CD14-positive monocyte (primary cell): ENCODE measurements around the gene EGR2. TPM values are rescaled to one million over a fixed set of nuclear protein-coding genes. Genes with fewer than 3 reads are reported as not detected.
"Not testable (repeated sequence)": the region's sequence is repeated elsewhere in the genome, so short reads cannot be mapped to it uniquely, and the experiment has no call there.

Source experiments
- DNase-seq, 3 donors: peaks; one replicate each; pipeline ENCODE4 v3.0.0-alpha.2; 2011 to 2022
- H2AFZ ChIP-seq: 2 replicates; pipeline ENCODE4 v1.6.0; 2012; ENCODE audit warnings: mild to moderate bottlenecking, low read depth, low read length, inconsistent platforms; ENCODE audit not compliant: insufficient read depth, poor library complexity, severe bottlenecking
- H3K27ac ChIP-seq, 2 donors: 1 replicate in 1 of 2; 2 replicates in 1 of 2; pipeline ENCODE4 v1.5.1; 2012 to 2013; ENCODE audit warnings: low read length in 2 of 2, control low read depth in 1 of 2, inconsistent platforms in 1 of 2, low read depth in 1 of 2, mild to moderate bottlenecking in 1 of 2
- H3K27me3 ChIP-seq, 2 donors: one replicate each; pipeline versions ENCODE4 v1.6.0 to v1.6.1; 2011 to 2013; ENCODE audit warnings: low read length in 2 of 2; ENCODE audit not compliant: control insufficient read depth in 2 of 2, insufficient read depth in 2 of 2
- H3K36me3 ChIP-seq, 2 donors: replicated peaks in 1 of 2; 1 replicate in 1 of 2; 2 replicates in 1 of 2; pipeline versions ENCODE4 v1.5.1 to v1.6.1; 2012 to 2013; ENCODE audit warnings: low read length in 2 of 2, control low read depth in 1 of 2, inconsistent platforms in 1 of 2, mild to moderate bottlenecking in 1 of 2; ENCODE audit not compliant: insufficient read depth in 2 of 2, control insufficient read depth in 1 of 2
- H3K4me1 ChIP-seq, 2 donors: 1 replicate in 1 of 2; 2 replicates in 1 of 2; pipeline versions ENCODE4 v1.5.1 to v1.6.1; 2012 to 2013; ENCODE audit warnings: low read length in 2 of 2, control low read depth in 1 of 2, inconsistent platforms in 1 of 2, mild to moderate bottlenecking in 1 of 2, moderate library complexity in 1 of 2; ENCODE audit not compliant: insufficient read depth in 2 of 2, control insufficient read depth in 1 of 2
- H3K4me2 ChIP-seq: replicated peaks from 2 replicates; pipeline ENCODE3; 2012; ENCODE audit warnings: low read length, moderate library complexity, mild to moderate bottlenecking; ENCODE audit not compliant: poor library complexity, severe bottlenecking; ENCODE audit errors: extremely low read depth
- H3K4me3 ChIP-seq, 3 experiments: fragments of 200-600 bp in 1 of 3; sonication (generic) in 1 of 3; replicated peaks in 1 of 3; 1 replicate in 2 of 3; 2 replicates in 1 of 3; pipeline ENCODE4 v1.5.1; 2011 to 2013; ENCODE audit warnings: low read length in 3 of 3, mild to moderate bottlenecking in 3 of 3, control low read depth in 2 of 3, low read depth in 2 of 3, inconsistent platforms in 1 of 3, moderate library complexity in 1 of 3
- H3K79me2 ChIP-seq: 2 replicates; pipeline ENCODE4 v1.6.0; 2012; ENCODE audit warnings: mild to moderate bottlenecking, control low read depth, inconsistent platforms, low read length, moderate library complexity; ENCODE audit not compliant: insufficient read depth
- H3K9ac ChIP-seq: 2 replicates; pipeline ENCODE4 v1.6.0; 2017; ENCODE audit warnings: low read length, mild to moderate bottlenecking; ENCODE audit not compliant: insufficient read depth, poor library complexity, severe bottlenecking
- H3K9me3 ChIP-seq, 2 donors: replicated peaks in 1 of 2; 1 replicate in 1 of 2; 2 replicates in 1 of 2; pipeline versions ENCODE4 v1.5.1 to v1.6.1; 2012 to 2013; ENCODE audit warnings: low read length in 2 of 2, control low read depth in 1 of 2; ENCODE audit not compliant: control insufficient read depth in 1 of 2, insufficient read depth in 1 of 2
- H4K20me1 ChIP-seq: 2 replicates; pipeline ENCODE4 v1.6.0; 2012; ENCODE audit warnings: mild to moderate bottlenecking, low read length, control low read depth, moderate library complexity; ENCODE audit not compliant: insufficient read depth
- H3K27ac Mint-ChIP-seq, 7 donors: one replicate each; pipeline ENCODE4 v1.8.0; 2020; ENCODE audit warnings: mild to moderate bottlenecking in 7 of 7, mixed read lengths in 7 of 7, moderate library complexity in 6 of 7, inconsistent platforms in 2 of 7
- H3K27me3 Mint-ChIP-seq, 3 donors: one replicate each; pipeline ENCODE4 v1.8.0; 2021 to 2022; ENCODE audit warnings: low read depth in 3 of 3, mild to moderate bottlenecking in 3 of 3, mixed read lengths in 3 of 3, moderate library complexity in 3 of 3, inconsistent platforms in 1 of 3
- H3K36me3 Mint-ChIP-seq, 2 donors: one replicate each; pipeline ENCODE4 v1.8.0; 2020; ENCODE audit warnings: mixed read lengths in 2 of 2, inconsistent platforms in 1 of 2, mild to moderate bottlenecking in 1 of 2
- H3K4me1 Mint-ChIP-seq: one replicate; pipeline ENCODE4 v1.8.0; 2020; ENCODE audit warnings: mild to moderate bottlenecking, mixed read lengths
- H3K4me3 Mint-ChIP-seq, 2 donors: one replicate each; pipeline ENCODE4 v1.8.0; 2020; ENCODE audit warnings: mild to moderate bottlenecking in 2 of 2, mixed read lengths in 2 of 2, moderate library complexity in 1 of 2
- H3K9me3 Mint-ChIP-seq, 7 donors: one replicate each; pipeline ENCODE4 v1.8.0; 2020 to 2022; ENCODE audit warnings: mixed read lengths in 7 of 7, mild to moderate bottlenecking in 6 of 7, moderate library complexity in 6 of 7, inconsistent platforms in 2 of 7
- CTCF ChIP-seq: fragments of 200-600 bp; IDR thresholded peaks from one replicate; pipeline ENCODE4 v1.8.0; 2022; ENCODE audit warnings: antibody characterized with exemption, mild to moderate bottlenecking
- WGBS: methylation state at CpG from one replicate; pipeline ENCODE4 v1.1.5; 2013; ENCODE audit warnings: missing lambda C conversion rate; ENCODE audit not compliant: insufficient coverage; 5-methylcytosine and 5-hydroxymethylcytosine counted together
- intact Hi-C, 2 donors: fragments of 100-400 bp; cut with micrococcal nuclease; formaldehyde crosslinking; loops; one replicate each; pipeline versions ENCODE4 v1.15.0 to v1.15.1; 2023
- polyA plus RNA-seq, 3 donors: library from polyadenylated mRNA; depleted of rRNA in 1 of 3; unstranded in 2 of 3; stranded (reverse) in 1 of 3; fragments of 300-500 nt in 2 of 3; fragments of >200 nt in 1 of 3; fragmentation: Illumina TruSeq in 2 of 3; gene quantifications; 1 replicate in 2 of 3; 2 replicates in 1 of 3; pipeline ENCODE4 v1.2.3, GENCODE V29; 2012 to 2021

The EGR2 gene
- polyA plus RNA-seq, 3 donors = 9.9 to 54.9 (median 10.3) TPM

GRCh38 chr10:62788861-62789467, 27.2 kb downstream of the EGR2 start:
- no peak for TF ChIP-seq CTCF
- H3K27ac ChIP-seq = no peak overlapping the region
- Mint-ChIP-seq H3K4me3 (no peak overlapping the region), H3K9me3 (peaks cover 8 to 24% (median 18%) of the 10 kb centered on the region in 7 donors), H3K4me1 (no peaks in the 10 kb centered on the region), H3K27ac (no peak overlapping the region), H3K36me3 (peaks cover 3% of the 10 kb centered on the region in 2 donors), H3K27me3 (peaks cover 4 to 10% (median 7%) of the 10 kb centered on the region in 3 donors)
- H3K36me3 ChIP-seq = no peaks in the 10 kb centered on the region
- H4K20me1 ChIP-seq = no peaks in the 10 kb centered on the region
- 98% methylated on average over 5 of the region's 9 CpGs for WGBS
- H3K9ac ChIP-seq = no peak overlapping the region
- no peak overlapping the region for H3K4me2 ChIP-seq
- H3K4me1 ChIP-seq = no peaks in the 10 kb centered on the region
- H2AFZ ChIP-seq = no peak overlapping the region
- H3K9me3 ChIP-seq = no peaks in the 10 kb centered on the region
- H3K27me3 ChIP-seq = peaks cover 0 to under 1% of the 10 kb centered on the region in 2 donors
- intact Hi-C loops = no loop called here
- DNase-seq = no peak
- H3K4me3 ChIP-seq = no peak overlapping the region
- no peaks in the 10 kb centered on the region for H3K79me2 ChIP-seq

- H3K4me3 Mint-ChIP-seq, H3K4me1 ChIP-seq, H3K79me2 ChIP-seq, H3K9ac ChIP-seq, H3K4me2 ChIP-seq, H3K27ac Mint-ChIP-seq, H3K27me3 ChIP-seq, DNase-seq, H3K9me3 ChIP-seq, H3K4me1 Mint-ChIP-seq, H2AFZ ChIP-seq, H3K36me3 ChIP-seq, H3K36me3 Mint-ChIP-seq, H3K4me3 ChIP-seq, H3K27ac ChIP-seq, intact Hi-C loops, H4K20me1 ChIP-seq: not testable (repeated sequence)
- H3K9me3 Mint-ChIP-seq = peaks cover 8 to 27% (median 19%) of the 10 kb centered on the region in 7 donors
- peaks cover 4 to 11% (median 10%) of the 10 kb centered on the region in 3 donors for H3K27me3 Mint-ChIP-seq
- no CpG with 5 or more reads among the region's 2 CpGs for WGBS
These were observed 27.9 kb downstream of the EGR2 start for GRCh38 chr10:62788285-62788684.

GRCh38 chr10:62784537-62784936, 31.6 kb downstream of the EGR2 start:
- H3K4me2 ChIP-seq, H3K4me3 Mint-ChIP-seq, H3K27ac ChIP-seq, H3K9me3 ChIP-seq, DNase-seq, H2AFZ ChIP-seq, H3K4me1 ChIP-seq, H3K4me1 Mint-ChIP-seq, H3K79me2 ChIP-seq, H3K27me3 ChIP-seq, H3K9ac ChIP-seq, H3K36me3 Mint-ChIP-seq, H3K4me3 ChIP-seq, H3K27ac Mint-ChIP-seq, H4K20me1 ChIP-seq, H3K36me3 ChIP-seq, intact Hi-C loops: not testable (repeated sequence)
- H3K27me3 Mint-ChIP-seq = peaks cover 5 to 13% (median 12%) of the 10 kb centered on the region in 3 donors
- peaks cover 11 to 29% (median 19%) of the 10 kb centered on the region in 7 donors for H3K9me3 Mint-ChIP-seq
- WGBS = 100% methylated on average over 1 of the region's 3 CpGs
